ENCODE results near the gene NPAS2. TPM values are rescaled to one million over a fixed set of nuclear protein-coding genes. Genes with fewer than 3 reads are reported as not detected.

Gene NPAS2
- total RNA-seq, 1 donor from 2014 or later, result 72.6 TPM

GRCh38 chr2:100898035-100898665 lies 78.2 kb downstream of the NPAS2 start:
- H3K27ac ChIP-seq, result no peak overlapping the region
- no peak overlapping the region for H3K4me3 ChIP-seq
- no peaks in the 10 kb centered on the region for H3K27me3 ChIP-seq
- no peaks in the 10 kb centered on the region for H3K9me3 ChIP-seq
- no peak for TF ChIP-seq CTCF (IDR thresholded peaks at IDR 0.05)
- intact Hi-C loops (cut with DNase I), result no loop called here
- H3K36me3 ChIP-seq, result no peaks in the 10 kb centered on the region
- DNase-seq (ENCODE audit: low spot score in 2 of 2), result no peak
- peaks cover 3 to 7% of the 10 kb centered on the region in 2 donors for H3K4me1 ChIP-seq

- Histone ChIP-seq H3K4me1 (peaks cover 3 to 7% of the 10 kb centered on the region in 2 donors), H3K4me3 (no peak overlapping the region), H3K27me3 (no peaks in the 10 kb centered on the region), H3K27ac (no peak overlapping the region), H3K9me3 (no peaks in the 10 kb centered on the region), H3K36me3 (peaks cover 0 to 2% of the 10 kb centered on the region in 2 donors)
- no peak for DNase-seq (ENCODE audit: low spot score in 2 of 2)
- no peak for TF ChIP-seq CTCF (IDR thresholded peaks at IDR 0.05)
- intact Hi-C loops (cut with DNase I), result no loop called here
Measured at GRCh38 chr2:100900156-100900795, 80.3 kb downstream of the NPAS2 start.

- no peak for TF ChIP-seq CTCF (IDR thresholded peaks at IDR 0.05)
- Histone ChIP-seq H3K36me3 (peaks cover 5 to 6% of the 10 kb centered on the region in 2 donors), H3K4me1 (peaks cover 0 to 3% of the 10 kb centered on the region in 2 donors), H3K27me3 (no peaks in the 10 kb centered on the region), H3K4me3 (no peak overlapping the region), H3K9me3 (no peaks in the 10 kb centered on the region), H3K27ac (no peak overlapping the region)
- intact Hi-C loops (cut with DNase I), result no loop called here
- DNase-seq (ENCODE audit: low spot score in 2 of 2), result no peak
Measured at GRCh38 chr2:100902817-100903405, 83.0 kb downstream of the NPAS2 start.

GRCh38 chr2:100903534-100904258 lies 83.8 kb downstream of the NPAS2 start:
- no peak for TF ChIP-seq CTCF (IDR thresholded peaks at IDR 0.05)
- peaks cover 5 to 6% of the 10 kb centered on the region in 2 donors for H3K36me3 ChIP-seq
- H3K27me3 ChIP-seq, result no peaks in the 10 kb centered on the region
- no peak for DNase-seq (ENCODE audit: low spot score in 2 of 2)
- intact Hi-C loops (cut with DNase I), result no loop called here
- H3K4me1 ChIP-seq, result peaks cover 0 to 3% of the 10 kb centered on the region in 2 donors
- no peak overlapping the region for H3K4me3 ChIP-seq
- no peak overlapping the region for H3K27ac ChIP-seq
- H3K9me3 ChIP-seq, result no peaks in the 10 kb centered on the region

- H3K9me3 ChIP-seq, result no peaks in the 10 kb centered on the region
- H3K27me3 ChIP-seq, result no peaks in the 10 kb centered on the region
- no peak for DNase-seq (ENCODE audit: low spot score in 2 of 2)
- TF ChIP-seq CTCF (IDR thresholded peaks at IDR 0.05), result no peak
- H3K27ac ChIP-seq, result no peak overlapping the region
- intact Hi-C loops (cut with DNase I), result no loop called here
- no peak overlapping the region for H3K4me3 ChIP-seq
- peaks cover 0 to 3% of the 10 kb centered on the region in 2 donors for H3K4me1 ChIP-seq
- H3K36me3 ChIP-seq, result peaks cover 5 to 6% of the 10 kb centered on the region in 2 donors
Measured at GRCh38 chr2:100905132-100905805, 85.3 kb downstream of the NPAS2 start.

Measured in ascending aorta (tissue), 2 donors.